IMR-90 (cell line): Measurements from ENCODE around the gene UGT1A7. TPM values are rescaled to one million over a fixed set of nuclear protein-coding genes. Genes with fewer than 3 reads are reported as not detected.

ENCODE experiments used
- ATAC-seq: fragments of 200-7000 bp; cut with Tn5 transposase; 2 replicates; pipeline ENCODE4 v1.9.1; 2020; ENCODE audit warnings: low read depth, mild to moderate bottlenecking, moderate library complexity
- BruUV-seq: library from RNA; stranded (reverse); fragments of 400-500 nt; replicated peaks from 2 replicates; lab custom pipeline; 2021; lab: Mats Ljungman, UMichigan
- CTCF ChIA-PET: fragments of 300-600 bp; formaldehyde crosslinking; extraction: SDS; loops from one replicate; lab custom pipeline; 2021; ENCODE audit warnings: antibody characterized with exemption; lab: Yijun Ruan, JAX
- POLR2A ChIA-PET: fragments of 300-600 bp; sonication (Branson Sonifier 250); formaldehyde crosslinking; loops from one replicate; lab custom pipeline; 2022; ENCODE audit warnings: antibody characterized with exemption; ENCODE audit not compliant: unreplicated experiment; lab: Charles Lee
- DNase-seq: peaks from one replicate; pipeline ENCODE4 v3.0.0; 2013
- H2AFZ ChIP-seq: replicated peaks from 2 replicates; pipeline ENCODE3; 2013; ENCODE audit warnings: low read length, mild to moderate bottlenecking; ENCODE audit not compliant: poor library complexity
- H2AK5ac ChIP-seq: 2 replicates; pipeline ENCODE4 v1.6.1; 2013; ENCODE audit warnings: low read depth, low read length, inconsistent platforms
- H2AK9ac ChIP-seq: replicated peaks from 2 replicates; pipeline ENCODE3; 2013; ENCODE audit warnings: mild to moderate bottlenecking, low read depth, low read length, moderate library complexity; ENCODE audit not compliant: poor library complexity
- H2BK120ac ChIP-seq: 2 replicates; pipeline ENCODE4 v1.6.1; 2013; ENCODE audit warnings: low read depth, low read length, inconsistent platforms
- H2BK15ac ChIP-seq: 3 replicates; pipeline ENCODE4 v1.6.1; 2013; ENCODE audit warnings: low read depth, low read length, inconsistent platforms
- H2BK20ac ChIP-seq: 2 replicates; pipeline ENCODE4 v1.6.1; 2013; ENCODE audit warnings: low read depth, mild to moderate bottlenecking, inconsistent platforms, low read length, moderate library complexity
- H2BK5ac ChIP-seq: 2 replicates; pipeline ENCODE4 v1.6.1; 2013; ENCODE audit warnings: mild to moderate bottlenecking, low read depth, low read length, inconsistent platforms; ENCODE audit not compliant: poor library complexity, severe bottlenecking
- H3K14ac ChIP-seq: replicated peaks from 2 replicates; pipeline ENCODE4 v1.6.1; 2013; ENCODE audit warnings: low read depth, low read length, inconsistent platforms
- H3K18ac ChIP-seq: 2 replicates; pipeline ENCODE4 v1.6.1; 2013; ENCODE audit warnings: low read depth, low read length, control low read depth
- H3K23ac ChIP-seq: 2 replicates; pipeline ENCODE4 v1.6.1; 2013; ENCODE audit warnings: low read depth, low read length, inconsistent platforms
- H3K27ac ChIP-seq: 2 replicates; pipeline ENCODE4 v1.5.1; 2013; ENCODE audit warnings: mild to moderate bottlenecking, control low read depth, low read length; ENCODE audit not compliant: insufficient read depth
- H3K27me3 ChIP-seq: 2 replicates; pipeline ENCODE4 v1.6.1; 2013; ENCODE audit warnings: low read length; ENCODE audit not compliant: control insufficient read depth, insufficient read depth
- H3K36me3 ChIP-seq: 2 replicates; pipeline ENCODE4 v1.6.1; 2013; ENCODE audit warnings: low read length, mixed read lengths; ENCODE audit not compliant: control insufficient read depth, insufficient read depth
- H3K4ac ChIP-seq: 2 replicates; pipeline ENCODE4 v1.6.1; 2013; ENCODE audit warnings: low read depth, low read length, inconsistent platforms
- H3K4me1 ChIP-seq: 2 replicates; pipeline ENCODE4 v1.6.1; 2013; ENCODE audit warnings: low read length, mixed read lengths; ENCODE audit not compliant: control insufficient read depth, insufficient read depth
- H3K4me2 ChIP-seq: 2 replicates; pipeline ENCODE4 v1.6.1; 2013; ENCODE audit warnings: low read depth, mild to moderate bottlenecking, control low read depth, low read length, moderate library complexity
- H3K4me3 ChIP-seq: 2 replicates; pipeline ENCODE4 v1.5.1; 2013; ENCODE audit warnings: low read depth, mild to moderate bottlenecking, control low read depth, low read length, moderate library complexity; ENCODE audit not compliant: insufficient read depth
- H3K56ac ChIP-seq: 2 replicates; pipeline ENCODE4 v1.6.1; 2013; ENCODE audit warnings: low read length, inconsistent platforms; ENCODE audit not compliant: insufficient read depth; ENCODE audit errors: extremely low read depth
- H3K79me1 ChIP-seq, 2 experiments: 2 replicates each; pipeline ENCODE4 v1.6.1; 2013; ENCODE audit warnings: low read length in 2 of 2, inconsistent platforms in 1 of 2, low read depth in 1 of 2
- H3K9ac ChIP-seq: 2 replicates; pipeline ENCODE4 v1.6.1; 2013; ENCODE audit warnings: low read depth, low read length, control low read depth
- H3K9me1 ChIP-seq: 2 replicates; pipeline ENCODE4 v1.6.1; 2013; ENCODE audit warnings: low read length, inconsistent platforms; ENCODE audit not compliant: insufficient read depth
- H3K9me3 ChIP-seq: 2 replicates; pipeline ENCODE4 v1.6.1; 2013; ENCODE audit warnings: low read length; ENCODE audit not compliant: control insufficient read depth, insufficient read depth
- H4K20me1 ChIP-seq: 2 replicates; pipeline ENCODE4 v1.6.1; 2013; ENCODE audit warnings: low read length, inconsistent platforms; ENCODE audit not compliant: insufficient read depth
- H4K5ac ChIP-seq: 2 replicates; pipeline ENCODE4 v1.6.1; 2013; ENCODE audit warnings: mild to moderate bottlenecking, low read depth, low read length, control low read depth
- H4K8ac ChIP-seq, 2 experiments: 2 replicates each; pipeline ENCODE4 v1.6.1; 2013; ENCODE audit warnings: low read depth in 2 of 2, low read length in 2 of 2, control low read depth in 1 of 2, inconsistent platforms in 1 of 2
- H4K91ac ChIP-seq: 2 replicates; pipeline ENCODE4 v1.6.1; 2013; ENCODE audit warnings: low read depth, low read length, inconsistent platforms; ENCODE audit not compliant: insufficient read depth
- FOS ChIP-seq: fragments of 150-350 bp; IDR thresholded peaks from 2 replicates; pipeline ENCODE4 v1.6.1; 2016; ENCODE audit warnings: low read depth, low read length
- MAZ ChIP-seq: IDR thresholded peaks from 2 replicates; pipeline ENCODE4 v1.6.1; 2012; ENCODE audit warnings: low read depth, mild to moderate bottlenecking, low read length, improper control_type of control experiment, moderate library complexity, borderline replicate concordance
- MXI1 ChIP-seq: IDR thresholded peaks from 2 replicates; pipeline ENCODE4 v1.6.1; 2012; ENCODE audit warnings: low read depth, mild to moderate bottlenecking, low read length, moderate library complexity, borderline replicate concordance
- POLR2A ChIP-seq: IDR thresholded peaks from 2 replicates; pipeline ENCODE4 v1.6.1; 2012; ENCODE audit warnings: mild to moderate bottlenecking, low read depth, low read length
- RCOR1 ChIP-seq: IDR thresholded peaks from 2 replicates; pipeline ENCODE4 v1.6.1; 2012; ENCODE audit warnings: mild to moderate bottlenecking, low read length, improper control_type of control experiment; ENCODE audit not compliant: insufficient replicate concordance
- USF2 ChIP-seq: fragments of 150-350 bp; IDR thresholded peaks from 2 replicates; pipeline ENCODE4 v1.6.1; 2017; ENCODE audit warnings: mild to moderate bottlenecking, antibody characterized with exemption, low read length, low read depth
- WGBS, 2 experiments: methylation state at CpG; one replicate each; pipeline versions ENCODE4 v1.1.5 to v1.1.7; 2013; ENCODE audit warnings: missing lambda C conversion rate in 2 of 2; ENCODE audit not compliant: insufficient read length in 1 of 2; ENCODE audit errors: extremely low coverage in 2 of 2; 5-methylcytosine and 5-hydroxymethylcytosine counted together
- dilution Hi-C: fragments of 300-500 bp; cut with HindIII; formaldehyde crosslinking; loops from one replicate; pipeline ENCODE4 v1.14.3; 2018; ENCODE audit warnings: low sequenced_read_pairs; ENCODE audit not compliant: unreplicated experiment
- in situ Hi-C: fragments of 300-500 bp; cut with MboI; formaldehyde crosslinking; loops from 3 replicates; pipeline ENCODE4 v1.14.3; 2019; ENCODE audit warnings: low sequenced_read_pairs, inconsistent platforms, mixed read lengths
- intact Hi-C: fragments of 100-400 bp; cut with micrococcal nuclease; formaldehyde crosslinking; loops from 2 replicates; pipeline ENCODE4 v1.10.0; 2022
- polyA plus RNA-seq, 3 experiments: library from polyadenylated mRNA; depleted of rRNA; stranded (reverse); fragments of >200 nt; gene quantifications; 2 replicates each; pipeline ENCODE4 v1.2.3, GENCODE V29; 2012; ENCODE audit warnings: low replicate concordance in 1 of 3
- total RNA-seq: library from RNA; depleted of rRNA; stranded (reverse); fragments of >200 nt; gene quantifications from 2 replicates; pipeline ENCODE4 v1.2.3, GENCODE V29; 2012

Gene UGT1A7
- total and polyA plus RNA-seq, 2 of the 4 experiments (the other 2 are of a cell fraction) = not detected

GRCh38 chr2:233796254-233796653 is 114.6 kb downstream of the UGT1A7 start:
- no peak overlapping the region for H3K18ac ChIP-seq
- H3K9me3 ChIP-seq = no peaks in the 10 kb centered on the region; the same call in 1 of the 2 replicates
- CTCF ChIA-PET = no interaction called here
- no peak overlapping the region for H2AK9ac ChIP-seq
- H3K9me1 ChIP-seq = no peaks in the 10 kb centered on the region
- no peak overlapping the region for H3K23ac ChIP-seq
- no peak overlapping the region for H3K4me2 ChIP-seq
- H3K56ac ChIP-seq = no peak overlapping the region
- 50% methylated on average over 2 of the region's 9 CpGs; no CpG with 5 or more reads in 1 of the 2 experiments for WGBS, 2 experiments
- no peak overlapping the region for H2BK15ac ChIP-seq
- no peak overlapping the region for H4K5ac ChIP-seq
- TF ChIP-seq RCOR1 (no peak), USF2 (no peak), MXI1 (no peak), MAZ (no peak), POLR2A (no peak), FOS (no peak)
- no peak overlapping the region for H3K14ac ChIP-seq
- H3K4me3 ChIP-seq = no peak overlapping the region
- H3K79me1 ChIP-seq = no peaks in the 10 kb centered on the region
- H4K20me1 ChIP-seq = no peaks in the 10 kb centered on the region
- POLR2A ChIA-PET = no interaction called here
- no peak overlapping the region for H2BK120ac ChIP-seq
- ATAC-seq (no peak), DNase-seq (no peak)
- no peak overlapping the region for H2AK5ac ChIP-seq
- H4K8ac ChIP-seq = no peak overlapping the region
- intact Hi-C loops = no loop called here
- in situ Hi-C loops = no loop called here
- BruUV-seq = no TSS peak
- no peak overlapping the region for H3K27ac ChIP-seq
- H3K9ac ChIP-seq = no peak overlapping the region
- no peaks in the 10 kb centered on the region for H3K36me3 ChIP-seq
- peaks cover 6% of the 10 kb centered on the region for H3K27me3 ChIP-seq
- H3K4ac ChIP-seq = no peak overlapping the region
- H4K91ac ChIP-seq = no peak overlapping the region
- no peaks in the 10 kb centered on the region for H3K4me1 ChIP-seq
- H2BK20ac ChIP-seq = no peak overlapping the region
- dilution Hi-C loops = no loop called here
- no peak overlapping the region for H2BK5ac ChIP-seq
- no peak overlapping the region for H2AFZ ChIP-seq
